OCI-LY3 (cell line): ENCODE results near the gene GKN2.

ENCODE experiments used
- EZH2phosphoT487 ChIP-seq: fragments of 200-600 bp; shearing (Covaris generic); IDR thresholded peaks from 2 replicates; pipeline ENCODE4 v1.6.1; 2018; ENCODE audit warnings: antibody characterized with exemption, mixed run types, low read depth
- TF ChIP-seq, protein P1 (sequence below): fragments of 200-600, 300-600 bp; sonication (generic); IDR thresholded peaks from 2 replicates; pipeline ENCODE4 v1.5.1; 2014; ENCODE audit warnings: antibody characterized with exemption, low read length, low read depth

DNA sequence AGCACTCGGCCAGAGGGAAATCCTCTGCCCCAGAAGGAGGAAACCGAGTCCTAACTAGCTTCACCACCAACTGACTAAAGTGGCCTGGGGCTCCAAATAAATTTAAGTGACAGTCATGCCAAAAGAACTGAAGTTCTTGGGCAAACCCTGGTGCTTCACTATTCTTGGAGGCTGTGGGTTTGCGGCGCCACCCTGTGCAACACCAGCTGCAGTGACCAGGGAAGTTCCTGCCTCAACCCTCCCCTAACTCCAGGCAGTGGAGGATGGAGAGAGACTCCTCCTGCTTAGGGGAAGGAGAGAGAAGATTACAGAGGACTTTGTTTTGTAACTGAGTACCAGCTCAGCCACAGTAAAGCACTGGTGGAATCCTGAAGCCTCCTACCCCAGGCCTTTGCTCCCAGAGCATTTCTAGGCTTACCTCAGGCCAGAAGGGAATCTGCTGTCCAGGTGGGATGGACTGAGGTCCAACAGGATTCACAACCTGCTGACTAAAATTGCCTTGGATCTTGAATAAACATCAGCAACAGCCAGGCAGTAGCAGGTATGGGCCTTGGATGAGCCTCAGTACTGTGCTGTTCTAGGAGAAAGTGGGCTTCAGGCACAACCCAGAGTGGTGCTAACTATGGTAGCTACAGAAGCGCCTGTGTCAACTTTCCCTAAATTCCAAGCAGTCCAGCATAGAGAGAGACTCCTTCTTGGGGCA lies 52.0 kb downstream of the GKN2 start:
- TF ChIP-seq, protein P1, sequence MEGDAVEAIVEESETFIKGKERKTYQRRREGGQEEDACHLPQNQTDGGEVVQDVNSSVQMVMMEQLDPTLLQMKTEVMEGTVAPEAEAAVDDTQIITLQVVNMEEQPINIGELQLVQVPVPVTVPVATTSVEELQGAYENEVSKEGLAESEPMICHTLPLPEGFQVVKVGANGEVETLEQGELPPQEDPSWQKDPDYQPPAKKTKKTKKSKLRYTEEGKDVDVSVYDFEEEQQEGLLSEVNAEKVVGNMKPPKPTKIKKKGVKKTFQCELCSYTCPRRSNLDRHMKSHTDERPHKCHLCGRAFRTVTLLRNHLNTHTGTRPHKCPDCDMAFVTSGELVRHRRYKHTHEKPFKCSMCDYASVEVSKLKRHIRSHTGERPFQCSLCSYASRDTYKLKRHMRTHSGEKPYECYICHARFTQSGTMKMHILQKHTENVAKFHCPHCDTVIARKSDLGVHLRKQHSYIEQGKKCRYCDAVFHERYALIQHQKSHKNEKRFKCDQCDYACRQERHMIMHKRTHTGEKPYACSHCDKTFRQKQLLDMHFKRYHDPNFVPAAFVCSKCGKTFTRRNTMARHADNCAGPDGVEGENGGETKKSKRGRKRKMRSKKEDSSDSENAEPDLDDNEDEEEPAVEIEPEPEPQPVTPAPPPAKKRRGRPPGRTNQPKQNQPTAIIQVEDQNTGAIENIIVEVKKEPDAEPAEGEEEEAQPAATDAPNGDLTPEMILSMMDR, result no peak
- TF ChIP-seq EZH2phosphoT487, result no peak
